Hematopoietic multipotent progenitor cell treated with erythropoietin and hydrocortisone succinate and interleukin-3 and kit ligand, for 4 days (in vitro differentiated cells): ENCODE results near the gene KRT26.
"Not testable (repeated sequence)": the region's sequence is repeated elsewhere in the genome, so short reads cannot be mapped to it uniquely, and the experiment has no call there.

ENCODE experiments used
- DNase-seq: peaks from one replicate; pipeline ENCODE4 v3.0.0-alpha.2; 2015

KRT26 gene

DNA sequence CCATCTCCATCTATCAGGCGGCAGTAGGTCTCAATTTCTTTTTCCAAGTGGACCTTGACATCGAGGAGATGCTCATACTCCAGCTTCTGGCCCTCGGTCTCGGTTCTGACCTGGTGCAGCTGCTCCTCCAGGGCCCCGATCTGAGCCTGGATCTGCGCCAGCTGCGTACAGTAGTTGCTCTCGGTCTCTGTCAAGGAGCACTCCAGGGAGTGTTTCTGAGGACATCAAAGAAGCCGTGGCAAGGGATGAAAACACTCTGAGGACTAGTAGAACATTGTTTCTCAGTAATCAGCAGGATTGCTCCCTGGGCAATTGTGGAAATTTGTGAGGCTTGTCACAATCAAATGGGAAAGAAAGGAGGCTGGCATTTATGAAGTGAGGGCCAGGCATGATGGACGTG lies 21.8 kb upstream of the KRT26 start:
- DNase-seq = no peak

DNA sequence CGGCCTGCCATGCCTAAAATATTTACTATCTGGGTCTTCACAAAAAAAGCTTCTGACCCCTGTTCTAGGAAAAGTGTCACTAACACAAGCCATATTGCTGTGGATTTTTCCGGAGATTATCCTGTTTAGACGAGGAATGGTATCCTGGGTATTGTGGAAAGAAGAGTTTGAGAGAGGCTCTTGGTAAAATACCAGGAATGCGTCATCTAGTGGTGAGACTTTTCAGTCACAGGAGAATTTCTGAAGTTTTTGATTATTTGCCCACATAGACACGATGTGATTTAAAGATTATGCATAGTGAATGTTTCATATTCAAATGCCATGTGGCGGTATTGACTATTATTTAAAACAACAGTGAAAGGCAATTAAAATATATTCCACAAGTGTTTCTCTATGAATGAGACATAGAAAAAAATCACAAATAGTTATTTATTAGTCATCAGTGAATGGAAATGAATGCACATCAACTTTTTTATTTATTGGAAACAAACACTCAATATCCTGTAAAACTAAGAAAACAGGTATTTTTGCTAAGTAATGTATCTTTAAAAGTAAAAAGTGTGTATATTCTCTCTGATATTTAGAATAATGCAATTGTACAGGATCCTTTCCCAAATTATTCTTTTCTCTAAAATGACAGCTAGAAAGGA lies 19.9 kb upstream of the KRT26 start:
- DNase-seq = peak; percentile 8

DNA sequence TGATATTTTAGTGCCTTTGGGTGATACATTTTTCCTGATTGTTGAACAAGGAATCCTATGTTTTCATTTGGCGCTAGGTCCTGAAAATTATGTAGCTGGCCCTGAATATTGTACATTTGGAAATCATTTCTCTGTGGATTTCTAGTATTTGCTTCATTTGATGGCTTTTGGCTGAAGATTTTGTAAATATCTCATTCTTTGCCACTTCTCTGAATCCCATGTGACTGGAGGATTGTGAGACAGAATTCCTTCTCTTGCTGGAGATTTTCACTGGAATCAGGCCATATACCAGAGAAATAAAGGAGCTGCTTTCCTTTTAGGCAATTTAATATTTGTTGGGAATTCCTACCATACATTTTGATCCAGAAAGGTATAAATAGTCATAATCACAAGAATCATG lies 19.1 kb upstream of the KRT26 start:
- DNase-seq = no peak

DNA sequence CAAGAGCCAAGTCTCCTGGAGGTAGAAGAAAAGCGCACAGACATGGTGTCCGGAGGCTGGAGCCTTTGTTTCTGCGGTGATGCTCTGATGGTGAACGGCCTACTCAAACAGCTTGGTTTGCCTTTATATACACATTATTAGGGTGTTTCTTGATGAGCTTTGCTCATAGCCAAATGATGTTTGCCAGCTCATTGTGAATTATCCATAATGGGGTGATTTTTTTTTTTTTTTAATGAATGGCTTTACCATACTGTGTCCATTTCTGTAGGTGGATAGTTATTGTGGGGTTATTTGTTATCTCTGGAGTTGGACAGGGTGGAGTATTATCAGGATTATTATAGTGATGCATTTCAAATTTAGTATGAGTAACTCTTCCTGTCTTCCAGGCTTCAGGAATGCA lies 10.4 kb upstream of the KRT26 start, which contains the start of gene KRT27:
KRT27 (minus strand) TSS at position 101 of the 400 bp plus-strand sequence; CDS start at position 44, 57 bp downstream.
- DNase-seq = no peak

- peak; percentile 17 for DNase-seq
Observed at GRCh38 chr17:40779181-40779909, 7.3 kb upstream of the KRT26 start.

GRCh38 chr17:40778461-40778860 lies 6.5 kb upstream of the KRT26 start:
- no peak for DNase-seq

- no peak for DNase-seq
Observed at GRCh38 chr17:40777971-40778370, 6.0 kb upstream of the KRT26 start.

GRCh38 chr17:40777459-40777858 lies 5.5 kb upstream of the KRT26 start:
- no peak for DNase-seq

GRCh38 chr17:40775945-40776344 lies 3.9 kb upstream of the KRT26 start:
- no peak for DNase-seq

GRCh38 chr17:40765657-40766056 lies 6.3 kb downstream of the KRT26 start:
- DNase-seq = no peak

DNA sequence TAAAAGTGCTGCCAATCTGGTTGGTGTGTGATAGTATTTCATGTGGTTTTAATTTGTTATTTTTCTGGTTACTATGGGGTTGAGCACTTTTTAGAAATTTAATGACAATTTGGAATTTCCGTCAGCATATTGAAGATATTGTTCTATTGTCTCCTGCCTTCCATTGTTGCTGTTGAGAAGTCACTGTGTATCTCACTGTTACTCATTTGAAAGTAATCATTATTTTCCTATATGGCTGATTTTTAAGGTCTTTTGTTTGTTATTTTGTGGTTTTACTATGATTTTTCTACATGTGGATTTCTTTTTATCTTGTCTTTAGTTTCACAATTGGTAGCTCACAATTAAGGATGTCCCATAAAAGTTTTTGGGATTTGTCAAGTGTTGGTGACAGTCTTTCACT lies 8.2 kb downstream of the KRT26 start:
- DNase-seq = no peak

DNA sequence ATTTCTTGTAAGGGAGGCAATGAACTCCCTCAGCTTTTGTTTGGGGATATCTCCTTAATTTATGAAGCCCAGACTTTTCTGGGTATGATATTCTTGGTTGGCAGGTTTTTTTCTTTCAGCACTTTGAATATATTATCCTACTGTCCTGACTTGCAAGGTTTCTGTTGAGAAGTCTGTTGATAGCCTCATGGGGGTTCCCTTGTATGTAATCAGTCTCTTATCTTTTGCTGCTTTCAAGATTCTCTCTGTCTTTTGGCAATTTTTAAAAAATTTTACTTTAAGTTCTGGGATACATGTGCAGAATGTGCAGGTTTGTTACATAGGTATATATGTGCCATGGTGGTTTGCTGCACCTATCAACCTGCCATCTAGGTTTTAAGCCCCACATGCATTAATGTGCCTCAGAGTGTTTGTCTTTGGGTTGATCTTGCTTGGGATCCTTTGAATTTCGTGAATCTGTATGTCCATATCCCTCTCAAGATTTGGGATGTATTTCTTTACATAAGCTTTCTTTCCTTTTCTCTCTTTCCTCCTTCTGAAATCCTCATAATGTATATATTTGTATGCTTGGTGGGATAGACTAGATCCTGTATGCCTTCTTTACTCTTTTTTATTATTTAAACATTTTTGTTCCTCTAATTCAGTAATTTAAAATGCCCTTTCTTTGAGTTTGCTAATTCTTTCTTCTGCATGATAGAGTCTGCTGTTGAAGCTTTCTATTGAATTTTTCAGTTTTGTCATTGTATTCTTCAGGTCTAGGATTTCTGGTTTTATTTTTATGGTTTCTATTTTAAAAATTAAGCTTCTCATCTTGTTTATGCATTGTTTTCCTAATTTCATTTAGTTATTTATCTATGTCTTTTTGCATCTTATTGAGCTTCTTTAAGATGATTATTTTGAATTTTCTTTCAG lies 11.6 kb downstream of the KRT26 start:
- DNase-seq = no peak

DNA sequence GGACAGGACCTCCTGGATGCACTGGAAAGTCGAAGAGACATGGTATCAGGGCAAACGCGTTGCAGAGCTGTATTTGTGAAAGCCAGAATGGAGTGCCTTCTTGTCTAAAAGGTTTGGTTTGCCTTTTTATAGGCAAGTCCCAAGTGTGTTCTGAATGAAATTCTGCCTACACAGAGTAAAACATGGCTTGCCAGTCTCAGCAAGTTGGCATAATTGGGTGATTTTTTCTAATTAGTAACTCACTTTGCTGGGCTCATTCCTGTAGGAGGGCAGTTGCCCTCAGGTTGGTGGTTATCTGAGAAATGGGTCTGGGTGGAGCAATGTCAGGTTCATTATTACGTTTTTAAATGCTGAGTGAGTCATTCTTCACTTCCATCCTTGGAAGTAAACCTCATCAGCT lies 16.8 kb downstream of the KRT26 start, which contains the start of gene KRT25:
KRT25 (minus strand) TSS at position 101 of the 400 bp plus-strand sequence; CDS start at position 41, 60 bp downstream.
- no peak for DNase-seq

DNA sequence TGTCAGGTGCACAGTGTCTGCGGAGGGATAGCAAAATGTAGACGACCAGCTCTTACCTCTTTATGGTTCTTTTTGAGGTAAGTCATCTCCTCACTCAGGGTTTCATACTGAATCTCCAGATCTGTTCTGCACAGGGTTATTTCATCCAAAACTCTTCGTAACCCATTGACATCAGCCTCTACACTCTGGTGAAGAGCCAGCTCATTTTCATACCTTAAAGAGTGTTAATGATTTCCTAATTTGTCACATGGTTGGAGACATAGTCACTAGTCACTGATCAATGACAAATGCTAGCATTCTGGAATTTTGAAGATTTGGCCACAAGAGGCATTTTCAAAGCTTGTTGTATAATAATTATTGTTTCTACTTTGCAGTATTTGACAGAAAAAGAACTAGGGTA lies 18.2 kb downstream of the KRT26 start:
- no peak for DNase-seq

DNA sequence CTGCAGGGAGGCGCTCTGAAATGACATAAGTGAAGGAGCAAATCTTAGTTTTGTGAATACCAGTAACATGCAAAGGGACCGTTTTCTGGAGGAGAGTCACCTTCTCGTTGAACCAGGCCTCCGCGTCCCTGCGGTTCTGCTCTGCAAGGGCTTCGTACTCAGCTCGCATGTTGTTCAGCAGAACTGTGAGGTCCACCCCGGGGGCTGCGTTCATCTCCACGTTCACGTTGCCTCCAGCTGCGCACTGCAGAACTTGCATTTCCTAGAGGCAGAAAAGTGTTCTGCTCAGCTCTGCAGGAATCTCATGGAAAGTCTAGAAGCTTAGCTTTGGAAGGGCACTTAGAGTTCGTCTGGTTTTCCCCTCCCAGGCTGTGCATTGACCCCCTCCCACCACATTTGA lies 20.9 kb downstream of the KRT26 start:
- DNase-seq = no peak

DNA sequence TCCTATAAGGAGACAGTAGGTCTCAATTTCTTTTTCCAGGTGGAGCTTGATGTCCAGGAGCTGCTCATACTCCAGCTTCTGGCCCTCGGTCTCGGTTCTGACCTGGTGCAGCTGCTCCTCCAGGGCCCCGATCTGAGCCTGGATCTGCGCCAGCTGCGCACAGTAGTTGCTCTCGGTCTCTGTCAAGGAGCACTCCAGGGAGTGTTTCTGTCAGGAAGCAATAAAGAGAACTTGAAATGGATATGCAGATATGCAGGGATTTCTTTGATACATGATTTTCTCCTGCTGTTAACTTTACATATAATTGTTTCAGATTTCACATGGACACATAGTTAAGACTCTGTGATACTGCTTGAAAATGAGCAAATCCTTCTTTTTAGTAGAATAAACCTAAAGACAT lies 21.6 kb downstream of the KRT26 start:
- no peak for DNase-seq

GRCh38 chr17:40748666-40749065 lies 23.3 kb downstream of the KRT26 start:
- not testable (repeated sequence) for DNase-seq

DNA sequence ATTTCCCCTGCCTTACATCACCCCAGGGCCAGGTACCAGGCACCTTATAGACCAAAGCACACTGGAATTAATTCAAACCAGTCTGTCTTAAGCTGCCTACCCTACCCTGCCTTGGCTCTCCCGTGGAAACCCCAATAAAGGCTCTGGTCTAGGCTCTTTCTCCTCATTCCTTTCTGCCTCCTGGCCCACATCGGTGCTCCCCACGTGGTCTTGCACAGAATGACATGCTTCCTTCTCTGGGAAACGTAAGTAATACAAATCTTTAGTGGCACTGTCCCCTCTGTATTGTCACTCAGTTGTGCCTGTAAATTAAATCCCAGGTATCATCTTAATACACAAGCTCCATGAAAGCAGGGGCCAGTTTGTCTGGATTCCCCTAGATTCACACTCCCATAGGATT lies 33.4 kb downstream of the KRT26 start:
- no peak for DNase-seq

- DNase-seq = no peak
Observed at GRCh38 chr17:40735016-40735415, 37.0 kb downstream of the KRT26 start.

DNA sequence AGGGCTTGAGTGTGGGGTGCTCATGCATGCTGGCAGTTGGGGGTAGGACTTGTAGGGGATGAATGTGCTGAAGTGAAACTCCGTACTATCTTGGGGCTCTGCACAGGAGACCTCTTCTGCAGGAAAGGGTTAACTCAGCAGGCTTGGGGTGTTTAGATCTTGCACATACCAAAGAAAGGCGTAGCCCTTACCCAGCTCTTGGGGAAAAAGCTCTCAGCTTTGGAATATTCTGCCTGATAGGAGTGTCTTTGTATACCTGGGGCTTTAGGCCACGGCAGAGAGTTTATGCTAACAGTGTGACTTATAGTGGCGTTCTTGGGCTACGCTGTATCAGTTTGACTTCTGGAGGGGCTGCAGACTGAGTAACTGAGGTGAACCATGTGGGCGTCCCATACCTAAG lies 38.0 kb downstream of the KRT26 start:
- no peak for DNase-seq

- DNase-seq = no peak
Observed at GRCh38 chr17:40730970-40731369, 41.0 kb downstream of the KRT26 start.

DNA sequence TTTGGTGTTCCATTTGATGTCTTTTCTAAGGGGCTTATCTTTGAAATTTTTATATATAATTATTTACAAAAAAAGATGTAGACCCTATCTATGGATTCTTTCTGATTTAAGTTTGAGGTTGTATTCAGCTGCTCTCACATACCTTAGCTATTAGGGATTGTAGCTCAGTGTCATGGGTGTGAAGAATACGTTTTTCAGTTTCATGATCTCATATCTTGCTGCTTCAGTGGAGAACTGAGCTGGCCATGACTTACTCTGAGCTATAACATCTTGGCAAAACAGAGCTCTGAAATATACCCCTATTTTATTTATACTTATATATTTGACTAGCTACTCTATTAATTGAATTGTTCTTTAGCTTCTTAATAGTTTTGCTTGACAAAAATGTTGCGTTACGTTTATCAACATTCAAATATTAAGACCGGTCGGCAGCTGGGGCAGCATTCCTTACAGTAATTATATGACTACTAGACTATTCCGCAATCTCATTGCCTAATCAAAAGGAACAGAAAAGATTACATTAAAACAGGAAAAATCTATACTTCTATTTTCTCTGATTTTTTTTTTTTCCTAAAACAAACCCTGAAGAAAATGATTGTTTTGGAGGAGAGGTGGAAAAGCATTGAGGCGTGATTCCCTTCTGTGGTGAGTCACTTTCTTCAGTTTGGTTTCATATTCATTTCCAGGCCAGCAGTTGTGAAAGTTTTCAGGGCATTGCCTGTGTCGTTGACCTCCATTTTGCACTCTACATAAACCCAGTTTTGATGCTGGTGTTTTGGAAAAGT lies 44.4 kb downstream of the KRT26 start:
- DNase-seq = no peak

GRCh38 chr17:40726919-40727318 lies 45.1 kb downstream of the KRT26 start:
- peak; percentile 7 for DNase-seq
